ENCODE measurements around the gene DNM1. TPM values are rescaled to one million over a fixed set of nuclear protein-coding genes. Genes with fewer than 3 reads are reported as not detected.

DNM1 gene
- total and polyA plus RNA-seq, 12 donors, result 2.1 to 13.7 (median 3.9) TPM

- Histone ChIP-seq H3K4me3 (no peak overlapping the region), H3K27ac (peak overlapping the region in 5 of 10 donors; percentile 8 to 77 (median 45))
Measured at GRCh38 chr9:128280084-128280622, 77.0 kb downstream of the DNM1 start.

GRCh38 chr9:128282500-128282899 lies 79.3 kb downstream of the DNM1 start:
- no peak for DNase-seq
- Histone ChIP-seq H3K36me3 (peaks cover 0 to 32% (median 5%) of the 10 kb centered on the region in 9 donors), H3K27ac (no peak overlapping the region), H3K9me3 (no peaks in the 10 kb centered on the region), H3K4me3 (no peak overlapping the region), H3K4me1 (peaks cover 0 to 33% (median 8%) of the 10 kb centered on the region in 9 donors), H3K27me3 (no peaks in the 10 kb centered on the region)
- 92 to 95% methylated on average over 6 of the region's 6 CpGs for WGBS, 2 donors
- ATAC-seq, result no peak
- TF ChIP-seq CTCF (IDR thresholded peaks at IDR 0.05), result no peak
- intact Hi-C loops (cut with DNase I), result no loop called here

More at GRCh38 chr9:128280084-128280622, 77.0 kb downstream of the DNM1 start:
- ATAC-seq (no peak), DNase-seq (no peak)
- H3K36me3 ChIP-seq, result peaks cover 0 to 9% (median 0%) of the 10 kb centered on the region in 9 donors
- TF ChIP-seq CTCF (IDR thresholded peaks at IDR 0.05), result no peak
- peaks cover 0 to 36% (median 17%) of the 10 kb centered on the region in 9 donors for H3K4me1 ChIP-seq
- WGBS, 2 donors, result 95% methylated on average over 5 of the region's 5 CpGs
- intact Hi-C loops (cut with DNase I), result no loop called here
- no peaks in the 10 kb centered on the region for H3K9me3 ChIP-seq
- no peaks in the 10 kb centered on the region for H3K27me3 ChIP-seq

- H3K4me3 ChIP-seq, result no peak overlapping the region
- H3K4me1 ChIP-seq, result peaks cover 0 to 9% (median 0%) of the 10 kb centered on the region in 9 donors
- TF ChIP-seq CTCF (IDR thresholded peaks at IDR 0.05), result no peak
- intact Hi-C loops (cut with DNase I), result no loop called here
- no peaks in the 10 kb centered on the region for H3K27me3 ChIP-seq
- WGBS, 2 donors, result 94 to 96% methylated on average over 12 of the region's 12 CpGs
- no peaks in the 10 kb centered on the region for H3K9me3 ChIP-seq
- H3K36me3 ChIP-seq, result peaks cover 0 to 55% (median 9%) of the 10 kb centered on the region in 9 donors
- DNase-seq, result no peak
- H3K27ac ChIP-seq, result no peak overlapping the region
- peak in 1 of 8 donors; percentile 14 for ATAC-seq
Measured at GRCh38 chr9:128285033-128285784, 82.0 kb downstream of the DNM1 start.

GRCh38 chr9:128286440-128286839 lies 83.3 kb downstream of the DNM1 start:
- peak; percentile 47 to 59 for DNase-seq
- ATAC-seq, result peak; percentile 58 to 88 (median 75)

More at GRCh38 chr9:128286440-128286839, 83.3 kb downstream of the DNM1 start:
- no peaks in the 10 kb centered on the region for H3K9me3 ChIP-seq
- no peak for TF ChIP-seq CTCF (IDR thresholded peaks at IDR 0.05)
- intact Hi-C loops (cut with DNase I), result no loop called here
- peaks cover 0 to 8% (median 0%) of the 10 kb centered on the region in 9 donors for H3K4me1 ChIP-seq
- H3K27me3 ChIP-seq, result no peaks in the 10 kb centered on the region
- WGBS, 2 donors, result 35 to 49% methylated on average over 6 of the region's 6 CpGs
- no peak overlapping the region for H3K27ac ChIP-seq
- H3K4me3 ChIP-seq, result no peak overlapping the region
- H3K36me3 ChIP-seq, result peaks cover 0 to 65% (median 9%) of the 10 kb centered on the region in 9 donors

All from heart right ventricle (tissue), 16 donors.